OCI-LY3 (cell line): ENCODE results near the gene TIMM17A.

Source experiments
- H2AFZ ChIP-seq: fragments of 200-600, 300-600 bp; shearing (Covaris generic); 2 replicates; pipeline ENCODE4 v1.6.0; 2014; ENCODE audit warnings: antibody characterized with exemption, low read depth, low read length
- H3K27ac ChIP-seq: fragments of 200-600, 300-600 bp; sonication (generic); 2 replicates; pipeline ENCODE4 v1.5.1; 2014; ENCODE audit warnings: mild to moderate bottlenecking, low read length, moderate library complexity, mixed read lengths
- H3K27me3 ChIP-seq: fragments of 200-600, 300-600 bp; sonication (generic); 2 replicates; pipeline ENCODE4 v1.6.1; 2014; ENCODE audit warnings: low read depth, low read length, mixed read lengths
- H3K36me3 ChIP-seq: fragments of 200-600, 300-600 bp; sonication (generic); replicated peaks from 2 replicates; pipeline ENCODE3; 2014; ENCODE audit warnings: low read depth, low read length, mixed read lengths
- H3K4me1 ChIP-seq: fragments of 300-600, 200-600 bp; sonication (generic); 2 replicates; pipeline ENCODE4 v1.6.1; 2014; ENCODE audit warnings: low read length, mixed read lengths
- H3K4me2 ChIP-seq: fragments of 200-600, 300-600 bp; sonication (generic); 2 replicates; pipeline ENCODE4 v1.6.1; 2014; ENCODE audit warnings: low read length, mixed read lengths
- H3K4me3 ChIP-seq: fragments of 300-600, 200-600 bp; sonication (generic); 2 replicates; pipeline ENCODE4 v1.5.1; 2014; ENCODE audit warnings: antibody characterized with exemption, mild to moderate bottlenecking, low read length, moderate library complexity
- H3K79me2 ChIP-seq: fragments of 300-600, 200-600 bp; shearing (Covaris generic); 2 replicates; pipeline ENCODE4 v1.6.1; 2014; ENCODE audit warnings: mild to moderate bottlenecking, low read length, mixed read lengths
- H3K9ac ChIP-seq: fragments of 300-600, 200-600 bp; shearing (Covaris generic); 2 replicates; pipeline ENCODE4 v1.6.0; 2014; ENCODE audit warnings: mild to moderate bottlenecking, low read length, moderate library complexity
- H3K9me3 ChIP-seq: fragments of 200-600, 300-600 bp; shearing (Covaris generic); 2 replicates; pipeline ENCODE4 v1.6.1; 2014; ENCODE audit warnings: low read length, mixed read lengths; ENCODE audit not compliant: insufficient read depth
- H4K20me1 ChIP-seq: fragments of 200-600, 300-600 bp; sonication (generic); 2 replicates; pipeline ENCODE4 v1.6.1; 2016; ENCODE audit warnings: low read length, mixed read lengths; ENCODE audit not compliant: insufficient read depth
- CTCF ChIP-seq: fragments of 200-600, 300-600 bp; sonication (generic); IDR thresholded peaks from 2 replicates; pipeline ENCODE4 v1.5.1; 2014; ENCODE audit warnings: antibody characterized with exemption, low read length, low read depth
- EZH2phosphoT487 ChIP-seq: fragments of 200-600 bp; shearing (Covaris generic); IDR thresholded peaks from 2 replicates; pipeline ENCODE4 v1.6.1; 2018; ENCODE audit warnings: antibody characterized with exemption, mixed run types, low read depth

The TIMM17A gene

GRCh38 chr1:201933840-201934430 lies 21.4 kb upstream of the TIMM17A start:
- Histone ChIP-seq H3K4me1 (no peaks in the 10 kb centered on the region), H3K27ac (no peak overlapping the region), H3K9ac (no peak overlapping the region), H4K20me1 (no peaks in the 10 kb centered on the region), H3K27me3 (peaks cover 46% of the 10 kb centered on the region), H2AFZ (no peak overlapping the region), H3K36me3 (no peaks in the 10 kb centered on the region), H3K4me3 (no peak overlapping the region), H3K4me2 (no peak overlapping the region), H3K9me3 (no peaks in the 10 kb centered on the region), H3K79me2 (no peaks in the 10 kb centered on the region)
- TF ChIP-seq CTCF, result no peak
- TF ChIP-seq EZH2phosphoT487, result no peak

- Histone ChIP-seq H3K9me3 (no peaks in the 10 kb centered on the region), H2AFZ (no peak overlapping the region), H3K4me1 (no peaks in the 10 kb centered on the region), H3K79me2 (no peaks in the 10 kb centered on the region), H3K36me3 (no peaks in the 10 kb centered on the region), H3K27me3 (peaks cover 19% of the 10 kb centered on the region), H3K4me2 (no peak overlapping the region), H3K27ac (no peak overlapping the region), H4K20me1 (no peaks in the 10 kb centered on the region), H3K9ac (no peak overlapping the region), H3K4me3 (no peak overlapping the region)
- TF ChIP-seq CTCF (no peak), EZH2phosphoT487 (no peak)
Observed at GRCh38 chr1:201937624-201938213, 17.6 kb upstream of the TIMM17A start.

GRCh38 chr1:201938440-201939035 lies 16.8 kb upstream of the TIMM17A start:
- Histone ChIP-seq H3K9ac (no peak overlapping the region), H3K36me3 (no peaks in the 10 kb centered on the region), H3K4me2 (no peak overlapping the region), H3K4me3 (no peak overlapping the region), H3K27me3 (peaks cover 14% of the 10 kb centered on the region), H3K27ac (no peak overlapping the region), H3K79me2 (no peaks in the 10 kb centered on the region), H2AFZ (no peak overlapping the region), H3K9me3 (no peaks in the 10 kb centered on the region), H3K4me1 (no peaks in the 10 kb centered on the region), H4K20me1 (no peaks in the 10 kb centered on the region)
- TF ChIP-seq EZH2phosphoT487, result no peak
- TF ChIP-seq CTCF, result no peak

GRCh38 chr1:201939148-201939547 lies 16.2 kb upstream of the TIMM17A start:
- Histone ChIP-seq H4K20me1 (no peaks in the 10 kb centered on the region), H3K27me3 (peaks cover 9% of the 10 kb centered on the region), H3K36me3 (no peaks in the 10 kb centered on the region), H3K79me2 (no peaks in the 10 kb centered on the region), H3K9me3 (no peaks in the 10 kb centered on the region), H3K4me2 (no peak overlapping the region), H3K4me3 (no peak overlapping the region), H2AFZ (no peak overlapping the region), H3K27ac (no peak overlapping the region), H3K9ac (no peak overlapping the region), H3K4me1 (no peaks in the 10 kb centered on the region)
- TF ChIP-seq CTCF, result no peak
- TF ChIP-seq EZH2phosphoT487, result no peak
